Esophagus muscularis mucosa (tissue), 3 donors: Measurements from ENCODE around the gene CNGA1.

Experiments used
- CTCF ChIP-seq, 3 experiments: fragments of 200-600 bp in 2 of 3; fragments of 450-650 bp in 1 of 3; sonication (generic) in 2 of 3; IDR thresholded peaks; one replicate each; pipeline ENCODE4 v1.5.1; 2017 to 2019; ENCODE audit warnings: antibody characterized with exemption in 3 of 3, mild to moderate bottlenecking in 2 of 3, moderate library complexity in 1 of 3
- POLR2A ChIP-seq: fragments of 450-650 bp; IDR thresholded peaks from one replicate; pipeline ENCODE4 v1.6.1; 2017; ENCODE audit warnings: antibody characterized with exemption, moderate library complexity, mild to moderate bottlenecking, low read depth
- POLR2AphosphoS5 ChIP-seq, 2 donors: sonication (generic); formaldehyde crosslinking; IDR thresholded peaks; one replicate each; pipeline ENCODE4 v1.6.1; 2017; ENCODE audit warnings: antibody characterized with exemption in 2 of 2

DNA sequence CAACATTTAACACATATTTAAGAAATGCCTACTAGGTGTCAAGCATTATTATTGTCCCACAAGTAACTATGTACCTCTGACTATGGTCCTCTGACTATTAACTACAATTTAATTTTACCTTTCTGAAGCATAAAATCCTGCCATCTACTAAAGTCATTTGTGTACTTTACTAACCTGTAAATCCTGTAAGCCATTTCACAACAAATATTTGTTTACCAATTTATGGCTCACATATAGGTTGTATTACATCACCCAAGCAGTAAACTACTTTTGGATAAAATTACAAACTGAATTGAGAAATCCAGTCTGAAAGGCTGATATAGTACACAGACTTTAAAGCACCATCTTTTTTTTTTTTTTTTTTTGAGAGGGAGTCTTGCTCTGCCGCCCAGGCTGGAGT lies 43.8 kb downstream of the CNGA1 start:
- TF ChIP-seq POLR2AphosphoS5 (IDR thresholded peaks at IDR 0.05) (no peak), CTCF (IDR thresholded peaks at IDR 0.05) (no peak), POLR2A (no peak)
